Right atrium auricular region (tissue), 2 donors: ENCODE measurements around the gene POU2AF1. TPM values are rescaled to one million over a fixed set of nuclear protein-coding genes. Genes with fewer than 3 reads are reported as not detected.

ENCODE experiments used
- DNase-seq: peaks from one replicate; pipeline ENCODE4 v3.0.0-alpha.2; 2019; ENCODE audit warnings: low spot score
- H3K27ac ChIP-seq, 2 donors: fragments of 200-600 bp; sonication (generic); 1 replicate in 1 of 2; 2 replicates in 1 of 2; pipeline ENCODE4 v1.5.1; 2016 to 2019
- H3K27me3 ChIP-seq, 2 donors: fragments of 200-600 bp; sonication (generic); one replicate each; pipeline versions ENCODE4 v1.5.1 to v1.6.0; 2017 to 2019
- H3K36me3 ChIP-seq: fragments of 200-600 bp; sonication (generic); one replicate; pipeline ENCODE4 v1.5.1; 2016
- H3K4me1 ChIP-seq, 2 donors: fragments of 200-600 bp; sonication (generic); one replicate each; pipeline versions ENCODE4 v1.5.1 to v1.6.0; 2017 to 2019
- H3K4me3 ChIP-seq, 2 donors: fragments of 200-600 bp; sonication (generic); 1 replicate in 1 of 2; 2 replicates in 1 of 2; pipeline ENCODE4 v1.5.1; 2017 to 2019; ENCODE audit warnings: mild to moderate bottlenecking in 1 of 2, moderate library complexity in 1 of 2
- H3K9me3 ChIP-seq, 2 donors: fragments of 200-600 bp; sonication (generic); one replicate each; pipeline ENCODE4 v1.5.1; 2019
- CTCF ChIP-seq, 2 donors: fragments of 200-600 bp; sonication (generic); IDR thresholded peaks; one replicate each; pipeline ENCODE4 v1.5.1; 2019; ENCODE audit warnings: antibody characterized with exemption in 2 of 2
- total RNA-seq, 2 donors: library from RNA; depleted of rRNA; stranded (reverse); fragments of >200 nt; gene quantifications; one replicate each; pipeline ENCODE4 v1.1.0, GENCODE V29; 2016

POU2AF1 gene
- total RNA-seq, 2 donors from 2014 or later = 0.11 to 1.6 TPM

- Histone ChIP-seq H3K9me3 (no peaks in the 10 kb centered on the region), H3K4me1 (no peaks in the 10 kb centered on the region), H3K36me3 (no peaks in the 10 kb centered on the region), H3K27ac (no peak overlapping the region), H3K27me3 (no peaks in the 10 kb centered on the region), H3K4me3 (no peak overlapping the region)
- no peak for TF ChIP-seq CTCF (IDR thresholded peaks at IDR 0.05)
- DNase-seq = no peak
Measured at GRCh38 chr11:111391328-111392124, 12.5 kb upstream of the POU2AF1 start.

- no peak for DNase-seq
- Histone ChIP-seq H3K9me3 (peaks cover 0 to 4% of the 10 kb centered on the region in 2 donors), H3K36me3 (no peaks in the 10 kb centered on the region), H3K4me1 (no peaks in the 10 kb centered on the region), H3K4me3 (no peak overlapping the region), H3K27ac (no peak overlapping the region), H3K27me3 (no peaks in the 10 kb centered on the region)
- no peak for TF ChIP-seq CTCF (IDR thresholded peaks at IDR 0.05)
Measured at GRCh38 chr11:111388842-111389241, 9.8 kb upstream of the POU2AF1 start.

- H3K27ac ChIP-seq = no peak overlapping the region
- H3K36me3 ChIP-seq = no peaks in the 10 kb centered on the region
- no peaks in the 10 kb centered on the region for H3K4me1 ChIP-seq
- H3K4me3 ChIP-seq = no peak overlapping the region
- no peak for TF ChIP-seq CTCF (IDR thresholded peaks at IDR 0.05)
- no peaks in the 10 kb centered on the region for H3K27me3 ChIP-seq
- H3K9me3 ChIP-seq = peaks cover 0 to 4% of the 10 kb centered on the region in 2 donors
- no peak for DNase-seq
Measured at GRCh38 chr11:111388420-111388819, 9.3 kb upstream of the POU2AF1 start.

DNA sequence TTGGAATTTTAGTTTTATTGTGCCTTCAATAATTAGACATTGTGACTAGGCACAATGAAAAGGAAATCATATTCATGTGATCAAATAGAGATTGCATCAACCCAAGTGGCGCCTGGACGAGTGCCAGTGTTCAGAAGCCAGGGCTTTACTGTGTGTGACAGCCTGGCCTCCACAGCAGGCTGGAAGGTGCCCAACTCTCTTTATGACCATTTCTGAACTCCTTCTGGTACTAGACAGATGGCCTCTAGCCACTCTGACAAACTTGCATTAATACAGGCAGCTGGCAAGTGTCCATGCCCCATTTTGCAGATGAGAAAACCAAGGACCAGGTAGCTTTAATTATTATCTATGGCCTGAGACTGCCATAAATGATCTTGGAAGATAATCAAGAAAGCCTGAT lies 8.3 kb upstream of the POU2AF1 start:
- DNase-seq = no peak
- H3K36me3 ChIP-seq = no peaks in the 10 kb centered on the region
- no peak overlapping the region for H3K4me3 ChIP-seq
- H3K9me3 ChIP-seq = peaks cover 0 to 4% of the 10 kb centered on the region in 2 donors
- no peak for TF ChIP-seq CTCF (IDR thresholded peaks at IDR 0.05)
- no peak overlapping the region for H3K27ac ChIP-seq
- no peaks in the 10 kb centered on the region for H3K4me1 ChIP-seq
- no peaks in the 10 kb centered on the region for H3K27me3 ChIP-seq

GRCh38 chr11:111386611-111387150 lies 7.6 kb upstream of the POU2AF1 start:
- H3K36me3 ChIP-seq = no peaks in the 10 kb centered on the region

More at GRCh38 chr11:111386611-111387150, 7.6 kb upstream of the POU2AF1 start:
- Histone ChIP-seq H3K4me3 (no peak overlapping the region), H3K27me3 (no peaks in the 10 kb centered on the region), H3K9me3 (peaks cover 0 to 4% of the 10 kb centered on the region in 2 donors), H3K4me1 (no peaks in the 10 kb centered on the region), H3K27ac (no peak overlapping the region)
- TF ChIP-seq CTCF (IDR thresholded peaks at IDR 0.05) = no peak
- no peak for DNase-seq
